GM19395 (cell line): ENCODE data around the gene SARDH.

ENCODE experiments used
- ATAC-seq: cut with Tn5 transposase; IDR thresholded peaks from one replicate; pipeline ENCODE4 v1.9.1; 2021; ENCODE audit warnings: mild to moderate bottlenecking, moderate library complexity; ENCODE audit not compliant: unreplicated experiment

SARDH gene

GRCh38 chr9:133735415-133735775, 2.8 kb downstream of the SARDH start:
- no peak for ATAC-seq

- ATAC-seq = no peak
These were observed 3.4 kb downstream of the SARDH start for GRCh38 chr9:133734590-133735414.

GRCh38 chr9:133733796-133734533, 4.2 kb downstream of the SARDH start:
- no peak for ATAC-seq

- no peak for ATAC-seq
These were observed 4.7 kb downstream of the SARDH start for GRCh38 chr9:133733421-133733795.

- no peak for ATAC-seq
These were observed 5.3 kb downstream of the SARDH start for GRCh38 chr9:133732639-133733408.

- ATAC-seq = no peak
These were observed 6.1 kb downstream of the SARDH start for GRCh38 chr9:133731876-133732638.

GRCh38 chr9:133730994-133731715, 7.0 kb downstream of the SARDH start:
- ATAC-seq = no peak

GRCh38 chr9:133729617-133730281, 8.4 kb downstream of the SARDH start:
- no peak for ATAC-seq

GRCh38 chr9:133728856-133729616, 9.1 kb downstream of the SARDH start:
- ATAC-seq = no peak

GRCh38 chr9:133727876-133728441, 10.2 kb downstream of the SARDH start:
- no peak for ATAC-seq

GRCh38 chr9:133727277-133727875, 10.8 kb downstream of the SARDH start:
- no peak for ATAC-seq

- no peak for ATAC-seq
These were observed 11.5 kb downstream of the SARDH start for GRCh38 chr9:133726401-133727276.

GRCh38 chr9:133725886-133726285, 12.3 kb downstream of the SARDH start:
- no peak for ATAC-seq

- ATAC-seq = no peak
These were observed 19.4 kb downstream of the SARDH start for GRCh38 chr9:133718563-133719315.

GRCh38 chr9:133717113-133718031, 20.8 kb downstream of the SARDH start:
- ATAC-seq = no peak
